GM12864 (cell line): ENCODE measurements around the gene ARID3B.

Experiments used
- DNase-seq: peaks from one replicate; pipeline ENCODE4 v3.0.0-alpha.2; 2011; ENCODE audit warnings: low read depth
- H3K4me3 ChIP-seq: 2 replicates; pipeline ENCODE4 v1.5.1; 2011; ENCODE audit warnings: mild to moderate bottlenecking, low read depth, low read length, control low read depth
- TF ChIP-seq, protein P1 (sequence below): IDR thresholded peaks from 2 replicates; pipeline ENCODE4 v1.5.1; 2011; ENCODE audit warnings: low read depth, mild to moderate bottlenecking, moderate library complexity, low read length, control low read depth, inconsistent platforms; ENCODE audit errors: missing control alignments

The ARID3B gene

DNA sequence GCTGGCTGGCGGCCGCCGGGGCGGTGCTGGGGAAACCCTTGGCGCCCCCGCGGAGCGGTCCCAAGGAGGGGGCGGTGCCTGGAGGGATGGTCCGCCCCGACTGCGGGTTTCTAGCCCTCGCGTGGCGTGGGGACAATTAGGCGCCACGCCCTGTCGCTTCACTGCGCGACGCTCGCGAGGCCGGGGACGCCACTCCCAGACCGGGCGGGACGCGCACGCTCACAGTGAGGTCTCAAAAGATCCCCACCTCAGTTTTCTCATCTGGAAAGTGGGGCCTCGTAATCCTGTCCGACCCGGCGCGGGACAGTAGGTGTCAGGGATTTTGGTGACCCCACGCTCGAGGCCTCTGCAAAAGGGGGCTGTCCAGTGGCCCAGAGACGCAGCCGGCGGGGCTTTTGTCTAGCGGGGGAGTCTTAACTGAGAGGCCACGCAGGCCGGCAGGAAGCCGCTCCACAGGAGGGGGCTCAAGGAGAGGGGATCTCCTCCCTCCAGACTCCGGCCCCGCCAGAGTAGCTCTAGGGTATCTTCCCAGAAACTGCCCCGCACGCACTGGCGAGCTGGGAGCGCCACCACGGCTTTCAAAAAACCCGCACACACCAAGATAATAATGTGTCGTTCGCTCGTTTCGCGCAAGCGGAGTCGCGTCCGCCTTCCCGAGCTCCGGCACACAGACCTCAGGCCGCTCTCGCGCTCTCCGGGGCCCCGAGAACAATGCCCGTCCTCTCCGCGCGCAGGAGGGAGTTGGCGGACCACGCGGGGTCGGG, 73.9 kb downstream of the ARID3B start:
- peak overlapping the region; percentile 85 for H3K4me3 ChIP-seq
- no peak for DNase-seq
- TF ChIP-seq, protein P1, sequence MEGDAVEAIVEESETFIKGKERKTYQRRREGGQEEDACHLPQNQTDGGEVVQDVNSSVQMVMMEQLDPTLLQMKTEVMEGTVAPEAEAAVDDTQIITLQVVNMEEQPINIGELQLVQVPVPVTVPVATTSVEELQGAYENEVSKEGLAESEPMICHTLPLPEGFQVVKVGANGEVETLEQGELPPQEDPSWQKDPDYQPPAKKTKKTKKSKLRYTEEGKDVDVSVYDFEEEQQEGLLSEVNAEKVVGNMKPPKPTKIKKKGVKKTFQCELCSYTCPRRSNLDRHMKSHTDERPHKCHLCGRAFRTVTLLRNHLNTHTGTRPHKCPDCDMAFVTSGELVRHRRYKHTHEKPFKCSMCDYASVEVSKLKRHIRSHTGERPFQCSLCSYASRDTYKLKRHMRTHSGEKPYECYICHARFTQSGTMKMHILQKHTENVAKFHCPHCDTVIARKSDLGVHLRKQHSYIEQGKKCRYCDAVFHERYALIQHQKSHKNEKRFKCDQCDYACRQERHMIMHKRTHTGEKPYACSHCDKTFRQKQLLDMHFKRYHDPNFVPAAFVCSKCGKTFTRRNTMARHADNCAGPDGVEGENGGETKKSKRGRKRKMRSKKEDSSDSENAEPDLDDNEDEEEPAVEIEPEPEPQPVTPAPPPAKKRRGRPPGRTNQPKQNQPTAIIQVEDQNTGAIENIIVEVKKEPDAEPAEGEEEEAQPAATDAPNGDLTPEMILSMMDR = no peak

DNA sequence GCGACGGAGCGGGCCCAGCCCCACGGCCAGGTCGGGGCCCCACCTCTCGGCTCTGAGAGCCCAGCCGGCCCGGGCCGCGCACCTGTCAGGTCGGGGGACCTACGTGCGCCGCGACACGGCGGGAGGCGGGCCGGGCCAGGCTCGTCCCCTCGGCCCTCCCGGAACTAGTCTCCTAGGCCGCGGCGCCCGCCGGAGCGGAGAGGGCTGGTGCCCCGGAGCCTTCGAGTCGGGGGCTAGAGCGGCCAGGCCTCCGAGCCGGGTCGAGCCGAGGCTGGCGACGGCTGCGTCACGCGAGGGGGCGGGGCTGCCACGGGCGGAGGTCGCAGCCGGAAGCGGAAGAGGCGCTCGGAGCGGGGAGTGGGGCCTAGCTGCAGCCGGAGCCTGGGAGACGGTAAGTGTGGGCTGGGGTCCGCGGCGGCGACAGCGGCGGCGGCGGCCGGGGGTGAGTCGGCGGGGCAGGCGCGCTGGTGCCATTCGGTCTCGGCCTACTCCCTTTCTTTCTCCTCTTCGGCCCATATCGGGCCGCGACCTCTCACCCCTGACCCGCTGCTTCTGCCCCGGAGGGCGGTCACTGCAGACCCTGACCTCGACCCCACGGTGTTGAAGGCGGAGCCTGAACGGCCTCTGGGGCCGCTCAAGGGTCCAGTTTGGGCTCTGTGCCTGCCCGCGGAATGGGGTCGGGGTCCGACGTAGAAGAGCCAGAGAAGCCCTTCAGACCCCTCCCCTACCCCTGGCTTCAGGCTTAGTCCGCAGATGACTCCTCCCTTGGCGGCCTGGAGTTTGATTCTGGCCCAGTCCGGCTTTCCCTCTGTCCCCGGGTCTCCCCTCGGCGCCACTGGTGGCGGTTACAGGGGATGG, 74.7 kb downstream of the ARID3B start, which contains the start of gene CLK3:
TSS of gene CLK3 (plus strand) at position 329 of the 858 bp plus-strand sequence. CDS start 3,361 bp downstream, outside the sequence.
- TF ChIP-seq, protein P1 = no peak
- H3K4me3 ChIP-seq = peak within 1 kb of the TSS; percentile 85
- peak; percentile 80 for DNase-seq

DNA sequence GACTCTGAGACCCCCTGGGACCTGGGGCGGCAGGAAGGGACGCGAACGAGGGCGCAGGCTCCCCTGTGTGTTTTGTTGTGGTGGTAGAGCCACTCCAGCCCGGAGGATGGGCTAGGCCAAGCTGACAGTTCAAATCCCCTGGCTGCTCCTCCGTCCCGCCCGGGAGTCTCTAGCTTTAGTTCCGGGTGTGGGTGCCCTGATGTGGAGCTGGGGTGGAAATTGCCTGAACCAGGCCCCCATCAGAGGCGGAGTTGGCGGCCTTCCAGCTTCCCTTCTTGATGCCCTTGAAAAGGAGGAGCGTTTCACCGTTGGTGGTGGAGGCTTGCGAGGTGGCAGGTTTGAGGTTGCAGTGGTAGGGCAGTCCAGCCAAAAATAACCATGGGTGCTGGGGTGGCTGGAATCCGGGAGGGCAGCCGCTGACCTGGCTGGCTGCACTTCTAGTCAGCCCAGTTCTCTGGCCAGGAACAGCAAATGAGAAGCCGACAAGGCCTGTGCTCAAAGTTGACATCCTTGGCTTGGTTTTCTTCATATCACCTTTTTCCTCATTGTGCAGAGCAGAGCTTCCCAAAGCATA, 75.4 kb downstream of the ARID3B start:
- H3K4me3 ChIP-seq = peak overlapping the region; percentile 85
- TF ChIP-seq, protein P1 = no peak
- DNase-seq = no peak

DNA sequence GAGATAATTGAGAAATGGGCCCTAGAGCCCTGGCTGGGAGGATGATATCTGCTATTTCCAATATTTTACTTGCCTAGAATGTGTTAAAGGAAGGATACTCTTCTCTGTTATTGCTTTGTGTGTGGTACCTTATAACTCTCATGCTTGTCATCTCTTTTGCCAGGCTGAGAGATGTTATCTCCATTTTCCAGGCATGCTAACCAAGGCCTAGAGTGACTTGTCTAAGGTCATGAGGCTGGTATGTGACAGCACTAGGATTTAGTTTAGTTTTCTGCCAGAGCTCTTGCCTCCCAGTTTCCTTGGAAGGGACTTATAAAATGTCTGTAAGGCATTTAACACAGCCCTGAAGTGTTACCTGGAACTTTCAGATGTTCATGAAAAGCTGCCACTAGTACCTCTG, 76.0 kb downstream of the ARID3B start:
- no peak for DNase-seq
- TF ChIP-seq, protein P1 = no peak
- peak overlapping the region; percentile 85 for H3K4me3 ChIP-seq

DNA sequence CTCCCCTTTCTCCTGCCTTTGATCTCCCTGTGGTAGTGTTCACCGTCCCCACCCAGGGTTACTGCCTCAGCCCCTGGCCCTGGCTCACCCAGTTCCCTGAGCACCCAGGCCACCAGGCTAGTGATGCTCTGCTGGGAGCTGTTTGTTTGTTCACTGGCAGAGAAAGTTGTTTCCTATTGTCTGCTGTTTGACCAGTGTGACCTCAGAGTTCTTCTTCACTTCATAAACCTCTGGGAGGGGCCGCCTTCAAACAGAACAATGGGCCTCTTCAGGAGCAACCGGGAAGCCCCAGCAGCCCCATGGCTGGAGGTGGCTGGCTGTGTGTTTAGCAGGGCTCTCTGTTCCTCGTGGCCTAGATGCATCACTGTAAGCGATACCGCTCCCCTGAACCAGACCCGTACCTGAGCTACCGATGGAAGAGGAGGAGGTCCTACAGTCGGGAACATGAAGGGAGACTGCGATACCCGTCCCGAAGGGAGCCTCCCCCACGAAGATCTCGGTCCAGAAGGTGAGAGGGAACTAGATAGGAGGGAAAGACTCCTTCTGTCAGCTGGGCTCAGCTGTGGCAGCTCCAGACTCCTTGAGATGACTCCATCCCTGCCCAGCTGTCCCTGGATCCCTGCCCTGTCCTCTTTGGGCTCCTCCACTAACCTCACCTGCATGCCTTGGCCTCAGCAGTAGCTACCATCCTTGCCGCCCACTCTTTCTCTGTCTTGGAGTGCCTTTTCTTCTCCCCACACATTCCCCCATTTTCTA, 78.0 kb downstream of the ARID3B start:
- no peak overlapping the region for H3K4me3 ChIP-seq
- TF ChIP-seq, protein P1 = no peak
- DNase-seq = no peak

DNA sequence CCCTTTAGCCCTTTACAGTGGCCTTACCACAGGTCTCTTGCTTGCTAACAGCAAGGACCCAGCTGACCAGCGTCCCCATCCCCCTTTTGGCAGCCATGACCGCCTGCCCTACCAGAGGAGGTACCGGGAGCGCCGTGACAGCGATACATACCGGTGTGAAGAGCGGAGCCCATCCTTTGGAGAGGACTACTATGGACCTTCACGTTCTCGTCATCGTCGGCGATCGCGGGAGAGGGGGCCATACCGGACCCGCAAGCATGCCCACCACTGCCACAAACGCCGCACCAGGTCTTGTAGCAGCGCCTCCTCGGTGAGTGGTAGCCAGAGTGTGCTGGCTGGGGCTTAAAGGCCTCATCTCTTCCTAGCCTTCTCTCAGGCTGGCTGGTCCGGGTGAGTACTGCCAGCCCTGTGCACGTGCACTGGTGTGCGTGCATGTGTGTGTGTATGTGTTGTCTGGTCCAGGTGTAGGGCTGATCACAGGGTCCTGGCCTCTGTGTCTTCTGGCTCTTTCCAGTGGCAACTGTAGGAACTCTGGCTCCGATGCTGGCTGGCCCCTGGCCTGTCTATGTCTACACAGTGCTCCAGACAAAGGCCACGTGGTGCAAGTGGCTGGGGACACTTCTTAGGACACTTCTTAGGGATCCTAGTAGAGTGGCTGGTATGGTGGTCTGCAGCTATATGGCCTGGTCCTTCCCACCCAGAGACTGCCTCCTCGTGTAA, 79.1 kb downstream of the ARID3B start:
- H3K4me3 ChIP-seq = no peak overlapping the region
- TF ChIP-seq, protein P1 = no peak
- no peak for DNase-seq
